ENCODE measurements around the gene HMGN3. TPM values are rescaled to one million over a fixed set of nuclear protein-coding genes. Genes with fewer than 3 reads are reported as not detected.

The HMGN3 gene
- total RNA-seq, 2 donors from 2014 or later = 32.7 to 37.1 TPM

GRCh38 chr6:79196912-79197311, 37.6 kb downstream of the HMGN3 start:
- no peak for DNase-seq
- no peak for ATAC-seq
- intact Hi-C loops (cut with DNase I, micrococcal nuclease) = no loop called here

DNA sequence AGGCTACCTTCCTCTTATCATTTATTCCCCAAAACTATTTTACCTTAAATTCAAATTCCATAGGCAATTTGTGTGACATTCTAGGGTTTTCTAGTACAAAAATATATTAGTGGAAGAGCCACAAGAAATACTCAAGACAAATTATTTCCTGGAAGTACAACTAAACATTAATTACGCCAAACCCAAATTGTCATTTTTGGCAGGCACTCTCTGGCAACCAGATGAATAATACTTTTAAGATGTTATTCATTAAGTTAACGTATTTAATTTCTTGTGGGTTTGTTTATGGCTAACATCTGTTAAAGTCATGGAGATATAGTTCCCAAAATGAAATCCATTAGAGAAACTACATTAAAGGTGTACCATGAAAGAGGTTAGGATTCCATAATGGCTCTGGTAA, 40.5 kb downstream of the HMGN3 start:
- DNase-seq (no peak), ATAC-seq (no peak)
- intact Hi-C loops (cut with DNase I, micrococcal nuclease) = no loop called here

DNA sequence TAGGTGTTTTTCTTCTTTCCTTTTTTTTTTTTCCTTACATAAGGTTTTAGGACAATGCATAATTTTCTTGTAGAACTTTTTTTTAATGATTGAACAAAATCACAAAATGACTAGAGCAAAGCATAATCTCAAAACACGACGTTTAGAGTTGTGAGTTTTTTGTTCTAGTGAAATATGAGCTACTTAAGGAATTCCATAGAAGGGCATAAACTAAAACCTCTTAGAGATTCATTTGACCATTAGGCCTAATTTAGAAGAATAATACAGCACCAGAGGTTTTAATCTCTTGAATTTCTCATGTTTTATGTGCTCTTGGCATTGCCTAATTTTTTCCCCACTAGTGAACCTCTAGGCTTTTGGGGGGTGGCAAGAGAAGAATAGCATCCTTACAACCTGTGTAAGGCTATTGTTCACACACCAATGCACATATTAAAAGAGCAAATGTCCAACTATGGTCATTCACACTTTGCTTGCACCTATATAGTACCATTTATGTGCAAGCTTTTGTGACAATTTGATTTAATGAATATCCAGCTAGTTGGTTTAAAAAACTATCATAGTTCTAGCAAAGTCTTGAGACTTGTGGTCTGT, 44.6 kb downstream of the HMGN3 start:
- ATAC-seq (no peak), DNase-seq (no peak)
- intact Hi-C loops (cut with DNase I, micrococcal nuclease) = no loop called here

DNA sequence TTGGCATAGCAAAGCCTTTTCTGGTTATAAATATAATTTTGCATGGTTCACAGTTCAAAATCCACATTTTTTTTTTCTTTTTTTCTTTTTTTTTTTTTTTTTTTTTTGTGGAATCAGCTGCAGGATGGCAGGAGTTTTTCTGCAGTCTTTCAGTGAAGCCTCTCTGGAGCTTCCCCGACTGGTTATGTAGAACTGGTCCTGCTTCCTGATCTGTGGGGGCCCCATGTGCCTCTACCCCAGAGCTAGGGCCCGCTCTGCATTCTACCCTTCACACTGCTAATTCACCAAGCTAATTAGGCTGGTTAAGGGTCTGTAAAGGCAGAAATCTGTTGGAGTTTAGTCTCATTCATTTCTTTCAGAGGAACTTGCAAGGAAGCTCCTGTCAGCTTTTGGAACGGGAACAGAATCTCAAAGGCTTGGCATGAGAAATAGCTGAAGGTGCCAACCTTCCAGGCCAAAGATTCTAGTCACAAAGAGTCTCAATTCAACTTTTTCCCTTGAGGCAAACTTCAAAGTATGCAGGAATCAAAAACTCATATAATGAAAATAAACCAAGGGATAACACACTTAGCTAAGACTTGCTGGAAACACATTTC, 45.5 kb downstream of the HMGN3 start:
- ATAC-seq (no peak), DNase-seq (no peak)
- intact Hi-C loops (cut with DNase I, micrococcal nuclease) = no loop called here

- DNase-seq (no peak), ATAC-seq (no peak)
- intact Hi-C loops (cut with DNase I, micrococcal nuclease) = no loop called here
Measured at GRCh38 chr6:79188107-79188506, 46.4 kb downstream of the HMGN3 start.

DNA sequence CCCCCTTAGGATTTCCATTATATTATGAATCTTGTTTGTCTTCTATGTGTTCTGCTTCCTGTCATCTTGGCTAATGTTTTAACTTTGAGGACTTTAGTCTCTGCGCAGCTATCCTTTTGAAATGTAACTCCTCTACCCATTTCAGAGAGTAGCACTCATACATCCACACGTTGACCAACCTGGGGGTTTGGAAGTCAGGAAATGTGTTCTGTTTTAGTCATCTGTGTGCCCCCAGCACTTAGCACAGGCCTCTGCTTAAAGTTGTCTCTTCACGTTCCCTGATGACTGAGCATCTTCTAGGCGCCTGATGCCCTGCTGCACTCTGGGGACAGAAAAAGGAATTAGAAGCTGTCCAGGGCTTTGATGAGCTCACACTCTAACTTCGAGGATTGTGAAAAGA, 47.9 kb downstream of the HMGN3 start:
- no peak for ATAC-seq
- DNase-seq = no peak
- intact Hi-C loops (cut with DNase I, micrococcal nuclease) = no loop called here

DNA sequence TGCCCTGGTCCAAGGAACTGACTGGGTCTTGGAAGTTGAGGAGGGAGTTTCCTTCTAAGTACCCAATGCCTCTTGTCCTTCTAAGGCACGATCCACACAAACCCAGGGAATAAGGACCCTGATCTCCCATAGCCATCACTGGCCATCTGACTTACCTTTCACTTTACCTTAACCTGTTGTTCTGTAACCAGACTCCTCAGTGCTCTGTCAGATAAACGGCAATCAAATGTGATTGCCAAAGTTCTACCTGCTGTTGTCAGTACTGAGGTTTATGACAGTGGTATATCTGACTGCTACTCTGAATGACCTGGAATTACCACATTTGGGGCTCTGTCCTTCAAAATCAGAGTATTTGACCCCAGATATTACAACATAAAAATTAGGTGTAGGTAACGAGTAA, 49.8 kb downstream of the HMGN3 start:
- DNase-seq (no peak), ATAC-seq (no peak)
- intact Hi-C loops (cut with DNase I, micrococcal nuclease) = no loop called here

- ATAC-seq = no peak
- DNase-seq = no peak
- intact Hi-C loops (cut with DNase I, micrococcal nuclease) = no loop called here
Measured at GRCh38 chr6:79184086-79184485, 50.4 kb downstream of the HMGN3 start.

DNA sequence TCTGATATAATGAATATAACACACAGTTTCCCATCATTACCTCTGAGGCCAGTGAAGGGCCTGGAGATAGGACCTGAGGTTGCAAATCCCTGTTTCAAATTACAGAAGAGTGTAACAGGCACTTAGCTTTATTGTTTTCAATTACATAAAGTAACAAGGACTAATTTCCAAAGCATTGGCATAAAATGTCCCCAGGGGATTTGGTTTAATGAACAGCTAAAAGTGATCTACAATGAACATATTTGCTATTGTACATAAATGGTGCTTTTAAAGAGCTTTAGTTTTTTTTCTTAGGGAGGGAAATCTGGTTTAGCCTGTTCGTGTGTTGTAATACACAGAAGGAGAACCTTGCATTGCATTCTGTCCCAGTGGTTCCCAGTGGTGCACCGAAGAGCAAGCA, 54.4 kb downstream of the HMGN3 start:
- intact Hi-C loops (cut with DNase I, micrococcal nuclease) = no loop called here
- ATAC-seq (no peak), DNase-seq (no peak)

DNA sequence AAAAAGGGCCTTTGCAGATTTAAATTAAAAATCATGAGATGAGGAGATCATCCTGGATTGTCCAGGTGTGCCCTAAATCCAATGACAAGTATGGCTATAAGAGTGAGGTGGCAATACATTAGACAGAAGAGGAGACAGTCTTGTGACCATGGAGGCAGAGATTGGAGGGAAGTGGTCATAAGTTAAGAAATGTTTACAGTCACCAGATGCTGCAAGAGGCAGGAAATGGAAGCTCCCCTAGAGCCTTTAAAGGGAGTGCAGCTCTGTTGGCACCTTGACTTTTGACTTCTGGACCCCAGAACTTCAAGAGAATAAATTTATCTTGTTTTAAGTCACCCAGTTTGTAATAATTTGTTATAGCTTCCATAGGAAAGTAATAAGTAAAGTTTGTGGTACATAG, 61.1 kb downstream of the HMGN3 start:
- ATAC-seq = no peak
- intact Hi-C loops (cut with DNase I, micrococcal nuclease) = no loop called here
- DNase-seq = no peak

DNA sequence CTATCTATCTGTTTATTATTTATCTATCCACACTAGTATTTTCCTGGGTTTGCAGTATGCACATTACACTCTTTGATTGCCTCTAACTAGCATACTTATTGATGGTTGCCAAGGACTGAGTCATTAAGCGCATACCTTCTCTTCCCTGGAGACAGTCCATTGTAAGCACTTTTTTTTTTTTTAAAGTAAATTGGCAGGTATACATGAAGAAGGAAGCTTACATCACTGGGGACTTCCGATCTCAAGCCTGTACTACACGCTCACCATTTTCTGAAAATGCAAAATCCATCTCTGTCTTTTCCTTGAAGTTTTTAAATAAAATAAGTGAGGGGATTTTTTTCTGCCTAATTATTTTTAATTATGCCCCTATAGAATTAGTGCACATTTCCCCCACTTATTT, 63.5 kb downstream of the HMGN3 start:
- intact Hi-C loops (cut with DNase I, micrococcal nuclease) = no loop called here

DNA sequence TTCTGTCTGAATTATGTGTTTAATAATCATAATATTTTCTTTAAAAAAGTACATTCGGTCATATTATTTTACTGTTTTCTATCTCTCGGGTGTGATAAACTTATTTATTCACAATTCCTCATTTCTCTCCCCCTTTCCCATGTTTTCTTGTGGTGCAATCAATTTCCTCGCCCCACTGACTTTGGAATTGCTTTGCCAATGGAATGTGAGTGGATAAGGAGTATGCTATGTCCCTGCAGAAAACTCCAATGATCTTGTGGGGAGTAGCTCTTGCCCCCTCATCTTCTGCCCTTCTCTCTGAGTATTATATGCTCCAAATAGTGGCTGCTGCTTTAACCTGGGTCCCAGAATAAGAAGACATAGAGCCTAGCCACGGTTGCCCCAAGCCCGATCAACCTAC, 64.1 kb downstream of the HMGN3 start:
- DNase-seq = no peak
- no peak for ATAC-seq
- intact Hi-C loops (cut with DNase I, micrococcal nuclease) = no loop called here

More for the DNA sequence above, 63.5 kb downstream of the HMGN3 start:
- no peak for DNase-seq
- no peak for ATAC-seq

DNA sequence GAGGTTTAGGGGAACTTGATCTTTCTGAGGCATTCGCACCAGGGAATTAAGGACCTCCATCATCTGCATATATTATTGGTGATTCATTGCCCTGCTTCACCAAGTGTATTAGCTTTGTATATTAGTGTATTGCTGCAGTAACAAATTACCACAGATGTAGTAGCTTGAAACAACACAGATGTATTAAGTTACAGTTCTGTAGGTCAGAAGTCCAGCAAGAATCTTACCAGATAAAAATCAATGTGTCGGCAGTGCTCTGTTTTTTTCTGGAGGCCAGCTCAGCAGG, 65.8 kb downstream of the HMGN3 start:
- DNase-seq = no peak
- intact Hi-C loops (cut with DNase I, micrococcal nuclease) = no loop called here
- ATAC-seq = no peak

GRCh38 chr6:79167931-79168694, 66.4 kb downstream of the HMGN3 start:
- no peak for DNase-seq
- ATAC-seq = no peak
- intact Hi-C loops (cut with DNase I, micrococcal nuclease) = no loop called here

DNA sequence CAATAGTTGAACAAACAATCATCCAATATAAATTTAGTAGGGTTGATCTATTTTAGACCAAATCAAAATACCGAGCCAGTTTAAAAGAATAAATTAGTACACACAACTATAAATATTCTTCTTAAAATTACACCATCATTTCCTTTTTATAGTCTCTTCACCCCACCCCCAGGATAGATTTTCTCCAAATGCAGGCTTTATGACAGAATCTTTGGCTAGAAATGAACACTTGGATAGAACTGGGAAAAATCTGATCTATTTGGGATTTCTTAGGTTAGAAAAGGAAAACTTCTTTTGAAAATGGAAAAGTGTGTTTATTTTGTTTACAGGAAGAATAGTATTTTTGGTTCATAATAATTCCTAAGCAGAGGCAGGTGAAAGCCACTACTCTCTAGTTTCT, 74.6 kb downstream of the HMGN3 start:
- intact Hi-C loops (cut with DNase I, micrococcal nuclease) = no loop called here
- ATAC-seq (no peak), DNase-seq (no peak)

GRCh38 chr6:79158856-79159516, 75.5 kb downstream of the HMGN3 start:
- no peak for DNase-seq
- intact Hi-C loops (cut with DNase I, micrococcal nuclease) = no loop called here
- no peak for ATAC-seq

DNA sequence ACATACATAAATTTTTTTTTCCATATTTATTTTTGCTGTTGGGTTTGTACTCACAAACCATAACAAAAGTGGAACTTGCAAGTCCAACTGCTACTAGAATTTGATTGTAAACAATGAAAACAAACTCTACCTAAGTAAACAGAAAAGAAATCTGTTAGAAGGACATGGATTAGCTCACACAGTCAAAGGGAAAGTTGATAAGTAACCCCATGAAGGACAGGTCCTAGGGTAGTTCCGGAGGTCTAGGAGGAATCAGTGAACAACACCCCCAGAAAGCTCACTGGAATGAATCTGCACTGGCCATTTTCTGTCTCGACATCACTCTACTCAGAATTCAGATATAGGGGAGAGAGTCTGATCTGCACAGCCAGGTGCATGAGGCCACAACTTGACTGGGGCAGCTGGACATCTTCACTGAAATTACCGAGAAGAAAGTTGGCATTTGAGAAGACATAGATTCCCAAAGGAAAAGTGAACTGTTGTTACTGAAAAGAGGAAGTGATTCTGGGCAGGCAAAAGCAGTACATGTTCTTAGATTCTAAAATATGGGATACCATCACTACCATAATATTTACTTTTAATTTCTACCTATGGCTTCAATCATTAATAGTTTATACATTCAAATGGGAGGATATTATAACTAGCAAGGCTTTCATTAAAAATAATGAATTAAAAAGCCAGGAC, 76.4 kb downstream of the HMGN3 start:
- ATAC-seq = no peak
- intact Hi-C loops (cut with DNase I, micrococcal nuclease) = no loop called here
- no peak for DNase-seq

GRCh38 chr6:79152269-79152737, 82.2 kb downstream of the HMGN3 start:
- intact Hi-C loops (cut with DNase I, micrococcal nuclease) = no loop called here
- no peak for DNase-seq
- no peak for ATAC-seq

All from left colon (tissue), 2 donors.